Transverse colon (tissue), 3 donors: Measurements from ENCODE around the gene MAGI2.

Experiments used
- POLR2A ChIP-seq: fragments of 450-650 bp; IDR thresholded peaks from one replicate; pipeline ENCODE4 v1.6.1; 2016; ENCODE audit warnings: antibody characterized with exemption, mild to moderate bottlenecking, moderate library complexity
- TF ChIP-seq, protein P1 (sequence below), 5 experiments: fragments of 200-600 bp in 3 of 5; fragments of 450-650 bp in 2 of 5; sonication (generic) in 3 of 5; IDR thresholded peaks; 1 replicate in 2 of 5; 2 replicates in 3 of 5; pipeline ENCODE4 v1.5.1; 2016 to 2017; ENCODE audit warnings: antibody characterized with exemption in 5 of 5, inconsistent platforms in 3 of 5, mild to moderate bottlenecking in 2 of 5, moderate library complexity in 1 of 5

DNA sequence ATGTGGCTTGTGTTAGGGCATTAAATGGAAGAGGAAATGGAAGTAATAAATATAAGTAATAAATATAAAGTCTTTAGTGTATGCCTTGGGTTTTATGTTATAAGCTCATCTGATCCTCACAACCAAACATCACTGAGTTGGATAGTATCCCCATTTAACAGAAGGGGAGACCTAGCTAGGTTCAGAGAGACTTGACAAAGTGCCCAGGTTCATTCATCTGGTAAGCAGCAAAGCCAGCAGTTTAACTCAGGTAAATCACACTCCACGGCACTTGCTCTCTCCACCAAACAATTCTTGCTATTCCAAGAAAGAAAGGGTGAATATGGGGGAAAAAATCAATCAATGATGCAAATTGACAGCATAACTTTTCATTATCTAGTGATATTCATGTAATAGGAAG is 167.3 kb downstream of the MAGI2 start:
- TF ChIP-seq, protein P1, sequence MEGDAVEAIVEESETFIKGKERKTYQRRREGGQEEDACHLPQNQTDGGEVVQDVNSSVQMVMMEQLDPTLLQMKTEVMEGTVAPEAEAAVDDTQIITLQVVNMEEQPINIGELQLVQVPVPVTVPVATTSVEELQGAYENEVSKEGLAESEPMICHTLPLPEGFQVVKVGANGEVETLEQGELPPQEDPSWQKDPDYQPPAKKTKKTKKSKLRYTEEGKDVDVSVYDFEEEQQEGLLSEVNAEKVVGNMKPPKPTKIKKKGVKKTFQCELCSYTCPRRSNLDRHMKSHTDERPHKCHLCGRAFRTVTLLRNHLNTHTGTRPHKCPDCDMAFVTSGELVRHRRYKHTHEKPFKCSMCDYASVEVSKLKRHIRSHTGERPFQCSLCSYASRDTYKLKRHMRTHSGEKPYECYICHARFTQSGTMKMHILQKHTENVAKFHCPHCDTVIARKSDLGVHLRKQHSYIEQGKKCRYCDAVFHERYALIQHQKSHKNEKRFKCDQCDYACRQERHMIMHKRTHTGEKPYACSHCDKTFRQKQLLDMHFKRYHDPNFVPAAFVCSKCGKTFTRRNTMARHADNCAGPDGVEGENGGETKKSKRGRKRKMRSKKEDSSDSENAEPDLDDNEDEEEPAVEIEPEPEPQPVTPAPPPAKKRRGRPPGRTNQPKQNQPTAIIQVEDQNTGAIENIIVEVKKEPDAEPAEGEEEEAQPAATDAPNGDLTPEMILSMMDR (IDR thresholded peaks at IDR 0.05): no peak
- no peak for TF ChIP-seq POLR2A
